ENCODE measurements around the gene FLRT3.

- TF ChIP-seq CTCF (IDR thresholded peaks at IDR 0.05) (no peak), POLR2A (IDR thresholded peaks at IDR 0.05) (no peak)
Observed at GRCh38 chr20:14319704-14320103, 17.7 kb downstream of the FLRT3 start.

Data from ovary (tissue), 3 donors.